Fibroblast of villous mesenchyme (primary cell): ENCODE results near the gene VWA2. TPM values are rescaled to one million over a fixed set of nuclear protein-coding genes. Genes with fewer than 3 reads are reported as not detected.

Experiments used
- DNase-seq: peaks from one replicate; pipeline ENCODE4 v3.0.0-alpha.2; 2010; ENCODE audit warnings: low read depth
- H3K4me3 ChIP-seq: 2 replicates; pipeline ENCODE4 v1.5.1; 2011; ENCODE audit warnings: low read depth, mild to moderate bottlenecking, low read length
- CTCF ChIP-seq: IDR thresholded peaks from 2 replicates; pipeline ENCODE4 v1.5.1; 2012; ENCODE audit warnings: low read depth, mild to moderate bottlenecking, low read length; ENCODE audit not compliant: insufficient read depth
- total RNA-seq: library from RNA; depleted of rRNA; stranded (reverse); fragments of >200 nt; gene quantifications from 2 replicates; pipeline ENCODE4 v1.2.3, GENCODE V29; 2012

The VWA2 gene
- total RNA-seq, 1 donor, result under 0.01 TPM

- no peak for TF ChIP-seq CTCF
Observed at GRCh38 chr10:114278140-114278883, 39.3 kb downstream of the VWA2 start.

GRCh38 chr10:114278884-114279191, 39.8 kb downstream of the VWA2 start:
- no peak overlapping the region for H3K4me3 ChIP-seq
- TF ChIP-seq CTCF, result no peak
- no peak for DNase-seq

More at GRCh38 chr10:114278140-114278883, 39.3 kb downstream of the VWA2 start:
- DNase-seq, result no peak
- H3K4me3 ChIP-seq, result no peak overlapping the region

GRCh38 chr10:114279289-114279688, 40.2 kb downstream of the VWA2 start:
- H3K4me3 ChIP-seq, result no peak overlapping the region
- TF ChIP-seq CTCF, result no peak
- no peak for DNase-seq

- DNase-seq, result no peak
- no peak for TF ChIP-seq CTCF
- no peak overlapping the region for H3K4me3 ChIP-seq
Observed at GRCh38 chr10:114279901-114280644, 41.0 kb downstream of the VWA2 start.

GRCh38 chr10:114281006-114281405, 42.0 kb downstream of the VWA2 start:
- DNase-seq, result no peak
- no peak for TF ChIP-seq CTCF
- no peak overlapping the region for H3K4me3 ChIP-seq

DNA sequence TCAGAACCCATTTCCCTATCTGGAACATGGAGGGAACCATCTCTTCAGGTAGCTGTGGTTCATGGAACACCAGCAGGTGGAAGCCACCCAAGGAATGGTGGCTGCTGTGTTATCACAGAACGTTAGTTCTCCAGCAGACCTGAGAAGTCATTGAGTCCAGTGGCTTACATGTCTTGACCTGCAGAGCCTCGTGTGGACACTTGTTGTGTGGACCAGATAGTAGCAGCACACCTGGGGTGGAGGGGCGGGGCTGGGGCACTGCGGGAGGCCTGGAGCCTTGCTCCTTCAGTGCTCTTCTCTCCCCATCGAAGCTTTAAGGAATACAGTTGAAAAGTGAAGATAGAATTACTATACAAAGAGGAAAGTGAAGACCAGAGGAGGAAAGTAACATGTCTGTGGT, 42.4 kb downstream of the VWA2 start:
- no peak for TF ChIP-seq CTCF
- no peak overlapping the region for H3K4me3 ChIP-seq
- DNase-seq, result no peak
